ENCODE measurements around the gene NLRP13.

- no peak for TF ChIP-seq HMBOX1 (IDR thresholded peaks at IDR 0.05)
- TF ChIP-seq ZNF785 (CRISPR knock-in tag; IDR thresholded peaks at IDR 0.05): no peak
- TF ChIP-seq CTCF (IDR thresholded peaks at IDR 0.05 in 2 of 3, conservative IDR thresholded peaks at IDR 0.05 in 1 of 3; ENCODE audit: insufficient read depth in 2 of 3, low read depth in 1 of 3, low read length in 3 of 3): no peak
- TF ChIP-seq CBX3 (IDR thresholded peaks at IDR 0.05; ENCODE audit: borderline replicate concordance in 1 of 2, low read length in 2 of 2): no peak
- TF ChIP-seq SRF (CRISPR knock-in tag; IDR thresholded peaks at IDR 0.05): no peak
Measured at GRCh38 chr19:55870736-55871135, 61.4 kb downstream of the NLRP13 start.
